GM19372 (cell line): ENCODE measurements around the gene MEGF8.

ENCODE experiments used
- ATAC-seq: cut with Tn5 transposase; IDR thresholded peaks from one replicate; pipeline ENCODE4 v1.9.1; 2021; ENCODE audit warnings: mild to moderate bottlenecking, low read depth, moderate library complexity; ENCODE audit not compliant: unreplicated experiment

The MEGF8 gene, protein sequence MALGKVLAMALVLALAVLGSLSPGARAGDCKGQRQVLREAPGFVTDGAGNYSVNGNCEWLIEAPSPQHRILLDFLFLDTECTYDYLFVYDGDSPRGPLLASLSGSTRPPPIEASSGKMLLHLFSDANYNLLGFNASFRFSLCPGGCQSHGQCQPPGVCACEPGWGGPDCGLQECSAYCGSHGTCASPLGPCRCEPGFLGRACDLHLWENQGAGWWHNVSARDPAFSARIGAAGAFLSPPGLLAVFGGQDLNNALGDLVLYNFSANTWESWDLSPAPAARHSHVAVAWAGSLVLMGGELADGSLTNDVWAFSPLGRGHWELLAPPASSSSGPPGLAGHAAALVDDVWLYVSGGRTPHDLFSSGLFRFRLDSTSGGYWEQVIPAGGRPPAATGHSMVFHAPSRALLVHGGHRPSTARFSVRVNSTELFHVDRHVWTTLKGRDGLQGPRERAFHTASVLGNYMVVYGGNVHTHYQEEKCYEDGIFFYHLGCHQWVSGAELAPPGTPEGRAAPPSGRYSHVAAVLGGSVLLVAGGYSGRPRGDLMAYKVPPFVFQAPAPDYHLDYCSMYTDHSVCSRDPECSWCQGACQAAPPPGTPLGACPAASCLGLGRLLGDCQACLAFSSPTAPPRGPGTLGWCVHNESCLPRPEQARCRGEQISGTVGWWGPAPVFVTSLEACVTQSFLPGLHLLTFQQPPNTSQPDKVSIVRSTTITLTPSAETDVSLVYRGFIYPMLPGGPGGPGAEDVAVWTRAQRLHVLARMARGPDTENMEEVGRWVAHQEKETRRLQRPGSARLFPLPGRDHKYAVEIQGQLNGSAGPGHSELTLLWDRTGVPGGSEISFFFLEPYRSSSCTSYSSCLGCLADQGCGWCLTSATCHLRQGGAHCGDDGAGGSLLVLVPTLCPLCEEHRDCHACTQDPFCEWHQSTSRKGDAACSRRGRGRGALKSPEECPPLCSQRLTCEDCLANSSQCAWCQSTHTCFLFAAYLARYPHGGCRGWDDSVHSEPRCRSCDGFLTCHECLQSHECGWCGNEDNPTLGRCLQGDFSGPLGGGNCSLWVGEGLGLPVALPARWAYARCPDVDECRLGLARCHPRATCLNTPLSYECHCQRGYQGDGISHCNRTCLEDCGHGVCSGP (N-terminal part only)

DNA sequence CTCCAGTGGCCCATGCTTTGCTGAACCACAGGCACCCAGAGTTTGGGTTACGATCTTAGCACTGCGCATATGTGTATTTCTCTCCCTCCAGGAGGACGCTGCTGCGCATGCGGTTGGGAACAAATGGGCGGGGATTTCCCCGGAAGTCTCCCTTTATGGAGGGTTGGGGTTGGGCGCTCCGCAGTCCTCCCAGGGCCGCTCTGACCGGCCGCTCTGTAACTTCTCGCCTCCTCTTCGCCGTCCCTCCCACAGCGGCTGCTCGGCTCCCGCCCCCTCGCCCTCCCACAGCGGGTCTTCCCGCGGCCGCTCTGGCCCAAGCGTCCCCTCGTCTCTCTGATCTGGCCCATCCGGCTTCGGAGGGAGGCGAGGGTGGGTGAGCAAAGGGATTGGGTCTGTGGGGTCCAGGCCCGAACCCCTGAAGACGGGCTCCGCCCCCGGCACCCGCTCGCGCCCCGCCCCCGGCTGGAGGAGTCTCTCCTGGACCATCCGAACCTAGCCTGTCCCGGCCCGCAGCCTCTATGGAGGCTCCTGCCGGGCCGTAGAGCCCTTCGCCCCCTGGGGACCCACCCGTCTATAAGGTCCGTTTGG lies at the start of gene MEGF8:
Gene MEGF8, plus strand, starts transcription at position 328 of the 588 bp plus-strand sequence. CDS start 609 bp downstream, outside the sequence.
- ATAC-seq, result peak; percentile 92

DNA sequence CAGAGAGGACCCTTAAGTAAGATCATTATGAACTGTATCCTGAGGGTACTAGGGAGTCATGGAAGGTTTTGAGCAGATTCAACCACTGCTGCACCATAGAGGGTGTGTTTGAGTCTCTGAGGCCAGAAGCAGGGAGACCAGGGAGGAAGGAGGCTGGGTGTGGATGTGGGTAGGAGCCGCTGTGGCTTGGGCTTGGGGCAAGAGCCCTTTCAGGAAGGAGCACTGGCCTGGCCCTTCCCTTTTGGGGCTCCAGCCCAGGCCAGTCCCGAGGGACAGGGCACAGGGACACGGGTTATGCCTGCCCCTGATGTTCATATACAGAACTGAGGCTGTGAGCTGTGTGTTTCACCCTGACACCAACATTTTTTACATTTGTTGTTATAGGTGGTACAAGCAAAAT lies 49.2 kb upstream of the MEGF8 start:
- no peak for ATAC-seq

DNA sequence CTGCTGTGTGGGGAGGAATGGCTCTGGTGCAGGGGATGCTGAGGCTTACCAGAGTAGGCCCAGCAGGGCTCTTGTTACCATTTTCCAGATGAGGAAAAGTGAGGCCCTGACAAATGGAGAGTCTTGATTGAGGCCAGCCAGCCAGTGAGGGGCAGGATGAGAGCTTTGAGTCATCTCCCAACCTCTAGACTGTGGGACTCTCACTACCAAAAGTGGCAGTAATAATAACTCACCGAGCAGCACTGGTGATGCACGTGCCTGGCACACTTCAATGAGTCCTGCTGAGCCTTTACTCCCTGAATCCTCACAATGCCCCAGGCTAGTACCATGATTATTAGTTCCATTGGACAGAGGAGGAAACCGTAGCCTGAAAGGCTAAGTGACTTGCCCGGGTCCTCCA lies 48.6 kb upstream of the MEGF8 start:
- no peak for ATAC-seq

DNA sequence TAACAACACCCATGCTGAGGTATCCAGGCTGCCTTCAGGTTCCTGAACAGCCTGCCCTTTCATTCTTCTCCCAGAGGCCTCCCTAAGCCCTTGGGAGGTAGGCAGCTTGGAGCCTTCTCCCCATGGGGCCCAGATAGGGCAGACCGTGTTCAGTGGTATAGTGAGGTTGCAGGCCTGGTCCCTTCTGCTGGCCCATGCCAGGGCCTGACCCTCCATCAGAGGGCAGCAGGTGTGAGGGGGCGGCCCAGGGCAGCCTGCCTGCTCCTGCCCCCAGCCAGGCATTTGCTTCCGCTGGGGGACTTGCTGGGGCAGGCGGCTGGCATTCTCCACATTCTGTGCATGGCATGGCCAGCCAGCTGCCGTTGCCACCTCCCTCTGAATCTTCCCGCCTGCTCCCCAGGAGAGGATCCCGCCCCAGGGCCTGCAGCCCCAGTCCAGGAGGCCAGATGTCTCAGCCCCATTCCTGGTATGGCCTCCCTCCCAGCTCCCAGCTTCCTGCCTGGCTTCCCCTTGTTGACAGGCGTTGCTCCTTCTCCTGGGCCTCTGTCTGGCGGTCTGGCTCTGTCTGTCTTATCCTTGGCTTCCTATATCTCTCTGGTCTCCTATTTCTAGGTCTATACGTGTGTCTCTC lies 47.5 kb upstream of the MEGF8 start:
- no peak for ATAC-seq

DNA sequence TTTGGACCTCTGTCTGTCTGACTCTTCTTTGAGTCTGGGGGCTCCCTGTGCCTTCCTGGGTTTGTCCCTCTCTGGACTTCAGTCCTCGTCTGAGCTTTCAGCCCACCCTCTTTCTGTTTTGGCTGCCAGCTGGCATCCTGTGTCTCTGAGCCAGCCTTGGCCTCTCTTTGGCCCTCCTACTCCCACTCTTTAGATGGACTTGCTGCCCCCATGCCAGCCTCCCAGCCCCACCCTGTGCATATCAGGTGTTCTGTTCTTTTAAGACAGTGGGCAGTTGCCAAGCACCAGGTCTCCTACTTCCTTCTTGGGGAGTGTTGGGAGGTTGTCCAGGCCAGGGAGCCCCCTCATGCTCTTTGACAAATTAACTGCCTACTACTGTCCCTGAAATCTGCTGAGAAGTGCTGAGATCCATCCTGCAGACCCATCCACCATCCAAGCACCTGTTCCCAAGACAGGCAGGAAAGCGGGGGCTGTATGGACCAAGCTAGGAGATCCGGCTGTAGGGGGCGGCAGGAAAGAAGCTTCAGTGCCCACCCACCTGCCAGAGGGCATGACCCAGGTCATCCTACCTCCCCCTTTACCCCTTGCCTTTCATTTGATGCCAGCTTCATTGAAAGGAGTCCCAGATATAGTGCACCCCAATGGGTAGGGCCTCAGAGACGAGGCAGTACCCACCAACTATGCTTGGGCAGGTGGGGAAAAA lies 46.8 kb upstream of the MEGF8 start:
- no peak for ATAC-seq

DNA sequence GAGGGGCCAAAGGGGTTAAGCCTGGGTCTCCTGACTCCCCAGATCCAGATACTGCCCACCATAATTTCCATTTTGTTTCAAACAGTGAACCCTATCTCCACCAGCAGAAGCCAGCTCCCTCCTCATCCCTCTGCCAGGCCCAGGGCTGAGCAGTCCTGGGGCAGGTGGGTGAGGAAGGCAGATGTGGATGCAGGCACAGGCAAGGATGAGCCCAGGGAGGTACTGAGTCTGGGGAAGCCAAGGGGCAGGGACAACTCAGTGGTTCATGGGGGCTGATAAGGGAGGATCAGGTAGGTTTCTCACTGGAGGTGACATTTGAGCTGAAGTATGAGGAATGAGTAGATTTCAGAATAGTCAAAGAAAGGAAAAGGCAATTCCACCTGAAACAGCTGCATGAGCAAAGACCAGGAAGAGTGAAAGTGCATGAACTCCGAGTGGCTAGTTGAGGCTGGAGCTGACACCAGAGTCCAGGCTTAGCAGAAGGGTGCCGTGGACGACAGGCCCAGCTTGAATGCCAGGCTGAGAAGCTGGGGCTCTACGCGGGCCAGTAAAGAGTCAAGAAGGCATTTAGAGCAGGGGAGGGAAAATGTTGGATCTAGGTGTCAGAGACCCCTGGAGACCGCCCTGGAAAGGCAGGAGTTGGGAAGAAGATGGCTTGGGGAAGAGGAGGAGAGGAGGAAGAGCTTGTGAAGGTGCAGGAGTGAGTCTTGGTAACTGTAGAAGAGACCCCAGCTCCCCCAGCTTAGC lies 46.1 kb upstream of the MEGF8 start:
- ATAC-seq, result no peak

DNA sequence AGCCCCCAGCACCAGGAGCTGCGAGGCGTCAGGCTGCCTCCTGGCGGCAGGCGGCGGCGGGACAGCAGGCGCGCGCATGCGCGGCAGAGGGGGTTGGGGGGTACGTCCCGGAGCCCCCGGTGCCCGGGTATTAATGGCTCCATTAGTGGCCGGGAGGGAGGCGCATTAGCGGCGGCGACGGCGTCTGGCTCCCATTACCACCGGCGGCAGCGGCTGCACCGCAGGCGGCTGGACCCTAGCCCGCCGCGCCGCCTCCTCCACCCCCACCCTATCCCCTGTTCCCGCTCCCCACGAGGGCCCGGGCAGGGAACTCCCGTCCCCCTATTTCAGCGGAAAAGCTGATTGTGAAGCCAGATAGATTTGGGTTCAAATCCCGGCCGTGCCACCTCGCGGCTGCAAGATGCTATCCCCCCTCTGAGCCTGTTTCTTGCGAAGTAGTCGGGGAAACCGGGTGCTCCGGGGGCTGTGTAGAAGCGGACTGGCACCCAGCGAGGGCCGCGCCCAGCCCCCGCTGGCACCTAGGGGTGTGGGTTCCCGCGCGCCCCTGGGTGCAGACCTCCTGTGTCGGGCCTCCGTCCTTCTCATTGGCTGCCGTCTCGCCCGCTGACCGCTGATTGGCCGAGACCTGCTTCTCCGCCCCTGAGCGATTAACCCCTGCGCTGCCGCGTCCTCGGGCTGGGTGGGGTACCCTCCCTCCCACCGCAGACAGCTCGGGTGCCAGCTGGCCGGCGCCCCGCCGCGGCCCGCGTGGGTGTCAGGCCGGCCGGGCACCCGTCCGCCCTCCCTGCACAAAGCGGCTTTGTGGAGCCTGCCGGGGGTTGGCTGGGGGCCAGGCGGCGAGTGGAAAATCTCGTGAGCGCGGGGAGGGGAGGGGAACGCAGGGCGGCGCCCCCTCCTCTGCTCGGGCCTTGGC lies 45.3 kb upstream of the MEGF8 start:
- ATAC-seq, result no peak

DNA sequence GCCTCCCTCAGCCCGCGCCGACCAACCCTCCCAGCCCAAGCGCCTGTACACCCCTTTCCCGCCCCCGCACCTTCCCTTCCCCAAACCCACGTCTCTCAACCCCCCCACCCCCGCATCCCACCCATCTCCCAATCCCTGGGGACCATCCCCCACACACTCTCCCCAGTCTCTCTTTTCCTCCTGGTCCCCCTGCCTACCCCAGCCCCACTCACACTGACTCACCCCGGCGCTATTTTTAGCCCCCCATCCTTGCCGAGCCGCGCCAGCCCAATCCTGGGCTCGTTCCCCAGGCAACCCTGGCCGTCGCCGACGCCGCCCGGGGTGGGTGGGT lies 44.7 kb upstream of the MEGF8 start:
- no peak for ATAC-seq

DNA sequence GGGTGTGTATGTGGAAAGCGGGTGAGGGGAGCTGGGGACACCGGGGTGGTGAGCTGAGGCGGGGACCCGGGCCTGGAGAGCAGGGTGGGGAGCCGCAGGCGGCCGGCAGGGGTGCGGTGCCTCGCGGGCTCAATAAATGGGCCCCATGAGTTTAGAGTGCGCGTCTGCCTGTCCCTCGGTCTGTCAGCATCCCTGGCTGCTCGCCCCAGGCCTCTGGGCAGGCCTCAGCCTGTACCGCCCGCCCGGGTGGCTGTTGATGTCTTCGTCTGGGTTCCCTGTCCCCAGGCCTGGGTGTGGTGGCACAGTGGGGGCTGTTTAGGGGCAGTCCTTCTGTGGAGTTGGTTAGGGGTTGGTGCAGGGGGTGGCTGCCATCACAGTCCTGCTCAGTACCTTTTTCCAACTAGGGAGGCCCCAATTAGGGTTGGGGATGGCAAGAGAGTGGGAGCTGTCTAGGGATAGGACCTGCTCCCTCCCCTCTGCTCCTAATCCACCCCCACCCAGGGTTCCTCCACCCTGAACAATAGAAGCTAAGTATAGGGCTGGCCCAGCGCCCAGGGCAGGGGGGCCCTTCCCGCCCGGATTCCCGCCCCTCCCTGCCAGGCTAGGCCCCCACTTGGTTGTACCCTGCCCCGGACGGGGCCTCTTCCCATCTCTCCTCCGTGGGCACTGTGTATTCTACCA lies 44.1 kb upstream of the MEGF8 start:
- no peak for ATAC-seq

DNA sequence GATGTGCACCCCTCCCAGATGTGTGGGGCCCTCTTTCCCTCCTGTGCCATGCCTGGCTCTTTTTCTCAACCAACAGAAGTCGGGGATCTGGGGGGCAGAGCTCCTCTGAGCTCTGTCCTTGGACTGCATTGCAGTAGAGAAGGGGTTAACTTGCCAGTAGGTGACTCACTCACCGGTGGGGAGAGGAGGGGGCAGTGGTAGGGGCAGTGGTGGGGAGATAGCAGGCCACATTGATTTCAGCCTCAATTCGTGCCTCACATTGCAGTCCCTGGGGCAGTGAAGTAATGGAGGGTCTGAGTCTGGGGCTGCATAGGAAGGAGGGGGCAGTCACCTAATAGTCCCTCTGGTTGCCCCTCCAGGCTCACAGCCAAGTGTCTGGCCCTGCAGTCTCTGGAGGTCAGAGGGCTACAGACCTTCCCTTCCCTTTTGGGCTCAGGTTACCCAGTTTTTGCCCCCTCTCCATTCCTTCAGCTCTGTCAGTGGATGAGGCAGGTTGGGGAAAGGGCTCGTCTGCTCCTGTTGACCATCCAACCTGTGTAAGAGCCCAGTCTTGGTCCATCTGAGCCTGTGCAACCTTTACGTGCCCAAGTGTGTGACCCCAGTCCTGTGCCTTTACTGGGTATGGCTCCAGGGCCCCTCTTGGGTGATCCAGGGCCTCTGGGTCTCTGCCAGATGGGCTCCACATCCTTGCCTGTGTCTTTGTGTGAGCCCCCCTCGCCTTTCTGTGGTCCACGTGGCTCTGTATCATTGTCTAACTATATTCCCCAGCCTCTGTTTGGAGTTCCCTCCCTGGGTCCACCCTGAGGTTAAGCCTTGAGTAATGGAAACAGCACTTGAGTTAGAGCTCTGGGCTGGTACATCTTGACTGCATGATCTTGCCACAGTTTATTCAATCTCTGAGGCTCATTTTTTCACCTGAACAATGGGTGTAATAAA lies 43.3 kb upstream of the MEGF8 start:
- no peak for ATAC-seq

DNA sequence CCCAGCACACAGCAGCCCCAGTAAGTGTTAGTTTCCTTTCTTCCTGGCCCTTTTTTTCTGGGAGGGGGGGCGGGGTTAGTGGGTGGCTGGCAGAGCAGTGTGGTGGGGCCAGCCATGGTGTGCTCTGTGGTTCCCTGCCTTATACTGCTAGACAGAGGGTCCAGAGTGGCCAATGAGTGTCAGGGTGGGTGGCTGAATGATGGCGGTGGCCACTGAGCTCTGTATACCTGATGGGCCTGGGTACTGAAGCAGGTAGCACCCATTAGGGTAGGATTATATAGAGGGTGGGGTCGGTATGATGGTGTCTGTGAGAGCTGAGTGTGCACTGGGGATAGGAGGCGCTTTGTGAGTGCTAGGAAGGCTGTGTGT lies 42.6 kb upstream of the MEGF8 start:
- no peak for ATAC-seq

DNA sequence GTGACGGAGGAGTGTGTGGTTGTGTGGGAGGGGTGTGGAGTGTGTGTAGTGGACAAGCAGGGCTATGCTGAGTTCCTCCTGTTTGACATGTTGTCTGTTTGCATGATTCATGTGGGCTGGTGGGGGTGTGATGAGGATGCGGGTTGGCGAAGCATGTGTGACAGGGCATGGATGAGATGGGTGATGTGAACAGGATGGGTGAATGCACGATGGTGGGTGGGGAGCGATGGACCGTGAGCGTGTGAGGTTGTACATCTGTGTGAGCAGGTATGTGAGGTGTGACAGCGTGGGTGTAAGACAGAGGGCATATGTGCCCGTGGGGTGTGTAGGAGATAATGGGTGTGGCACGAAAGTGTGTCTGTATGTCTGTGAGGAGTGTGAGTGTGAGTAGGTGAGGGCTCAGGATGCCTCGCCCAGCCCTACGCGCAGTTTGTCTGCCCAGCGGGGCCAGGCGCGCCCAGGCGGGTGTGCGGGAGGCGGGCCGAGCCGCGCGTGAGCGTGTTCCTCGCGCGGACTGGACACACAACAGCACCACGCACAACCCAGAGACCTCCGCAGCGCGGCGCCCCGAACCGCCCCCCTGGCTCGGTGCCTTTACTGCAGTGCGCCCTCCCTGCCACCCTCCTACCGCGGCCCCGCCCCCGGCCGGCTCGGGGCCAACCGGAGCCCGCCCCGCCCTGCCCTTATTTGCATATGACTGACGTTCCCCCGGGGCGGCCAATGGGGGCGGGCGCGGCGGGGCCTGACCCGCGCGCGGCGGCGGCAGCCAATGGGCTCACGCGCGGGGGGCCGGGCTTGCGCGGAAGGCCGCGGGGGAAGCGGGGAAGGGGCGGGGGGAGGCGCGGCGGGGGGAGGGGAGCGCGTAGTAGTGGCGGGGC lies 42.0 kb upstream of the MEGF8 start:
- peak; percentile 49 for ATAC-seq

DNA sequence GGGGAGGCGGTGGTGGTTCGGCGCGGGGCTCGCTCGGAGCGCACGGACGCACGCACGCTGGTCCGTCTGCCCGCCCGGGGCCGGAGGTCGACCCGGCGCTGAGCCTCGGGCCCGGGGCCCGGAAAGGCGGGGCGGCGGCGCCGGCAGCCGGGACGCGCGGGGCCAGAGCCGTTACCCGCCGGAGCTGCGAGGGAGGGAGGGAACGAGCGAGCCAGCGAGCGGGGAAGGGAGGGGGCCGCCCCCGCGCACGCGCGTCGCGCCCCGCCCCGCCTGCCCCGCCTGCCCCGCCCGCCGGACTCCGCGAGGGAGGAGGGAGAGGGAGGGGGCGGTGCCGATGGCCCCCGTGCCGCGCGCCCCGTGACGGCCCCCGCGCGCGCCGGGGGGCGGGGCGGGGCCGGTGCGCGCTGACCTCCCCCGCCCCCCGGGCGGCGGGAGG lies 41.4 kb upstream of the MEGF8 start:
- ATAC-seq, result peak; percentile 41

DNA sequence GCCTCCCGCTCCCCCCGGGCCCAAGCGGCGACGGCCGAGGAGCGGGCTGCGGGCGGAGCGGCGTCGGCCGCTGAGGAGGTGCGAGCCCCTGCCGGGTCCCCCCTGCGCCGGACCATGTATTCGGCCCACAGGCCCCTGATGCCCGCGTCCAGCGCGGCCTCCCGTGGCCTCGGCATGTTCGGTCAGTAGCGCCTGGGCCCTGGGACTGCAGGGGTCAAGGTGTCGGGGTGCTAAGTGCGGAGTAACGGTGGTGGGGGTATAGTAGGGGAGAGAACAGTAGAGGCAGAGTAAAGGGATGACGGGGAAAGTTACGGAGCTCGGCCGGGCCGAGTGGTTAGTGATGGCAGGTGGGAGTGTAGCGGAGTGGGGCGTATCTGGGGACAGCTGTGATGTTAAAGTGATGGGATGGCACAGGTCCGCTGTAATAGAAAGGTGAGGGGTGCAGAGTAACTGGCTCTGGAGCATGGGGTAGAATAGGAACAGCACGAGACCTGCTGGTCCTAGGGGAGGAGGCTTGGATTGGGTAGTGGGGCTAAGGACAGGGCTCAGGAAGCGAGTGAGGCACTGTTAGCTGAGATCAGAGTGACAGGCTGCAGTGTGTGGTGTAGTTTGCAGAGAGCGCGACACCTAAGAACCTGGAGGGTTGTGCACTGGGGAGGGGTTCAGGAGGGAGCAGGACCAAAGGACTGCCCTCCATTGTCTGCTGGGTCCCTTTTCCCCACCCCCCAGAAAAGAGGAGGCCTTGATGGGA lies 40.7 kb upstream of the MEGF8 start:
- ATAC-seq, result no peak

DNA sequence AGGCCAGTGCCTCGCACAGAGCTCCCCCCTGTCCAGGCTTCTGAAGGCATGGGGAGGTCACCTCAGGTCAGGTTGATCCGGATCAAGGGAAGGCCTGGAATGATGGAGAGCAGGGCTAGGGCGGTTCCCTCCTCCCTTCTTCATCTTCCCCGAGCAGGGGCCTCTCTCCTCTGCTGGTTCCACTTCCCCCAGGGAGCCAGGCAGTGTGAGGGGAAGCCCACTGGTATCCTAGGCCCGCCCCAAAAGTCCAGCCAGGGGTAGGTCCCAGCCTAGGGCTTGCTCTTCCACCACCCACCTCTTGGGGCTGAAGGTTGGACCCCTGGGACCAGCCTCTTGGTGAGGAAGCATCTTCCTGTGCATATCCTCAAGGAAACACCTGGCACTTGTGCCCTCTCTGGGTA lies 39.9 kb upstream of the MEGF8 start:
- ATAC-seq, result no peak
